Neural crest cell (in vitro differentiated cells): ENCODE results near the gene CIDEB. TPM values are rescaled to one million over a fixed set of nuclear protein-coding genes. Genes with fewer than 3 reads are reported as not detected.
"Not testable (repeated sequence)": the region's sequence is repeated elsewhere in the genome, so short reads cannot be mapped to it uniquely, and the experiment has no call there.

Experiments used
- DNase-seq: peaks from one replicate; pipeline ENCODE4 v3.0.0; 2021; ENCODE audit warnings: low read depth, mixed read lengths, low spot score
- H3K27ac Mint-ChIP-seq: one replicate; pipeline ENCODE4 v1.8.0; 2021; ENCODE audit warnings: mild to moderate bottlenecking, mixed read lengths; ENCODE audit not compliant: unreplicated experiment
- H3K27me3 Mint-ChIP-seq: 2 replicates; pipeline ENCODE4 v1.8.0; 2021; ENCODE audit warnings: low read depth, mild to moderate bottlenecking, mixed read lengths
- H3K36me3 Mint-ChIP-seq: 2 replicates; pipeline ENCODE4 v1.8.0; 2021; ENCODE audit warnings: low read depth, mild to moderate bottlenecking, mixed read lengths
- H3K4me1 Mint-ChIP-seq: 2 replicates; pipeline ENCODE4 v1.8.0; 2021; ENCODE audit warnings: mixed read lengths
- H3K4me3 Mint-ChIP-seq: one replicate; pipeline ENCODE4 v1.8.0; 2021; ENCODE audit warnings: mild to moderate bottlenecking, mixed read lengths
- H3K9me3 Mint-ChIP-seq: 2 replicates; pipeline ENCODE4 v1.8.0; 2021; ENCODE audit warnings: mixed read lengths
- CTCF ChIP-seq: fragments of 200-600 bp; sonication (generic); conservative IDR thresholded peaks from 2 replicates; pipeline ENCODE4 v1.5.0; 2021; ENCODE audit warnings: antibody characterized with exemption, mild to moderate bottlenecking
- total RNA-seq: library from RNA; stranded (reverse); gene quantifications from 2 replicates; pipeline ENCODE4 v1.2.1, GENCODE V29; 2021

CIDEB gene
- total RNA-seq, 1 donor from 2014 or later: not detected

DNA sequence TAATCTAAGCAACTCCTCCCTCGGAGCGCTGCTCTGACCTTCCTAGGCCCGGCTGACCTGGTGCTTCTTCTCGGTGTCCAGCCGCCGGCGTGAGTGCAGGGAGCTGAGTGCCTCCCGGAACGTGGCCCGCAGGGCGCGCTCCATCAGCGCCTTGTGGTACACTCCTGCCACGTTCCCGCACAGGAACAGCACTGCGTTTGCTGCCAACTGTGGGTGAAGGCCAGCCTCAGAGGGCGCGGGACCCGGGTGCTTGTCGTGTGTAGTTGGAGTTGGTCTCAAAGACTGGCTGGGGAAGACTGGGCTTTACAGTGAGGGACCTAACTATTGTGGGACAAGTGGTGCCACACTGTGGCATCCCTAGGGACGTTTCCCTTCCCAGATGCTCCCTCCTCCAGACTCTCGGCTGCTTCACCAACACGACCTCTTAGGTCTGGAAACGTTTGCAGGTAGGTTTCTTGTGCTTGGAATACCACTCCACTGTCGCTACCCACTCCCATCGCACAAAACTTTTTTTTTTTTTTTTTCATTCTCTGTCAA, 24.0 kb upstream of the CIDEB start:
- TF ChIP-seq CTCF: no peak
- H3K27ac Mint-ChIP-seq: no peak overlapping the region
- DNase-seq: no peak

GRCh38 chr14:24330973-24331674, 23.3 kb upstream of the CIDEB start:
- Mint-ChIP-seq H3K27me3 (peaks cover 59% of the 10 kb centered on the region), H3K27ac (no peak overlapping the region), H3K4me3 (no peak overlapping the region), H3K36me3 (no peaks in the 10 kb centered on the region), H3K4me1 (peaks cover 11% of the 10 kb centered on the region), H3K9me3 (no peaks in the 10 kb centered on the region)
- DNase-seq: no peak
- no peak for TF ChIP-seq CTCF

More for the DNA sequence above, 24.0 kb upstream of the CIDEB start:
- Mint-ChIP-seq H3K4me3 (no peak overlapping the region), H3K9me3 (no peaks in the 10 kb centered on the region), H3K27me3 (peaks cover 66% of the 10 kb centered on the region), H3K4me1 (peaks cover 11% of the 10 kb centered on the region), H3K36me3 (no peaks in the 10 kb centered on the region)

GRCh38 chr14:24329736-24330135, 22.0 kb upstream of the CIDEB start:
- Mint-ChIP-seq H3K4me3 (no peak overlapping the region), H3K36me3 (no peaks in the 10 kb centered on the region), H3K27me3 (peaks cover 45% of the 10 kb centered on the region), H3K4me1 (peaks cover 6% of the 10 kb centered on the region), H3K27ac (no peak overlapping the region), H3K9me3 (no peaks in the 10 kb centered on the region)
- TF ChIP-seq CTCF: no peak
- DNase-seq: no peak

GRCh38 chr14:24329073-24329663, 21.4 kb upstream of the CIDEB start:
- DNase-seq: no peak
- peaks cover 39% of the 10 kb centered on the region for H3K27me3 Mint-ChIP-seq

GRCh38 chr14:24327914-24328313, 20.1 kb upstream of the CIDEB start:
- H3K4me1 Mint-ChIP-seq, H3K9me3 Mint-ChIP-seq, H3K27ac Mint-ChIP-seq, H3K36me3 Mint-ChIP-seq, H3K4me3 Mint-ChIP-seq: not testable (repeated sequence)
- DNase-seq: peak; percentile 49
- H3K27me3 Mint-ChIP-seq: peaks cover 29% of the 10 kb centered on the region
- TF ChIP-seq CTCF: peak; percentile 71

More at GRCh38 chr14:24329073-24329663, 21.4 kb upstream of the CIDEB start:
- Mint-ChIP-seq H3K4me1 (peaks cover 6% of the 10 kb centered on the region), H3K9me3 (no peaks in the 10 kb centered on the region), H3K36me3 (no peaks in the 10 kb centered on the region), H3K27ac (no peak overlapping the region), H3K4me3 (no peak overlapping the region)
- TF ChIP-seq CTCF: no peak
